VCaP (cell line): Measurements from ENCODE around the gene NCAPD3.
"Not testable (repeated sequence)": the region's sequence is repeated elsewhere in the genome, so short reads cannot be mapped to it uniquely, and the experiment has no call there.

Experiments
- H3K27ac ChIP-seq: fragments of 450-650 bp; 2 replicates; pipeline ENCODE4 v1.5.1; 2017
- CTCF ChIP-seq: fragments of 450-650 bp; conservative IDR thresholded peaks from 2 replicates; pipeline ENCODE4 v1.5.1; 2017; ENCODE audit warnings: mild to moderate bottlenecking, moderate library complexity

Gene NCAPD3

DNA sequence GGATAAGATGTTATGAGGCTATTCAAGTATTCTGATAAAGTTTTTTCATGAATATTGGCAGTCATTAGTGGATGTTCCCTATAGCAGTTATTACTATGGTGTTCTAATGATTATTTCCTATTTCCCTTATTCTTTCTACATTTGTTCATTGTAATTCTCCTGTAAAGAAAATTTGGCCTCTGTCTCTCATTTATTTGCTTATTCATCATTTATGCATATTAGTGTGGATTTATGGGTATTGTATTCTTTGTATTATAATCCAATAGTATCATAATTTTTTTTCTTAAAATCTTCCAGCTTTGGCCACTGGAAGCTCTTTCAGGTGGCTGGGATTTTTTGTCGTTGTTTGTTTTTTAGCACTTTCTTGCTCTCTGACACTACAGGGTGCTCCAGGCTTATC lies 107.6 kb downstream of the NCAPD3 start:
- no peak overlapping the region for H3K27ac ChIP-seq
- no peak for TF ChIP-seq CTCF

- H3K27ac ChIP-seq, result not testable (repeated sequence)
Observed at GRCh38 chr11:134113787-134114186, 110.0 kb downstream of the NCAPD3 start.

- no peak for TF ChIP-seq CTCF
- H3K27ac ChIP-seq, result peak overlapping the region; percentile 63
Observed at GRCh38 chr11:134110252-134110815, 113.4 kb downstream of the NCAPD3 start.
